Ishikawa (cell line): ENCODE data around the gene TOGARAM1.

Source experiments
- CEBPB ChIP-seq: IDR thresholded peaks from 2 replicates; pipeline ENCODE4 v1.6.1; 2012
- CREB1 ChIP-seq: IDR thresholded peaks from 2 replicates; pipeline ENCODE4 v1.6.1; 2012; ENCODE audit warnings: low read depth
- EGR1 ChIP-seq: IDR thresholded peaks from 2 replicates; pipeline ENCODE4 v1.6.1; 2012
- EP300 ChIP-seq: IDR thresholded peaks from 2 replicates; pipeline ENCODE4 v1.6.1; 2012; ENCODE audit warnings: borderline replicate concordance
- FOXM1 ChIP-seq: IDR thresholded peaks from 2 replicates; pipeline ENCODE4 v1.6.1; 2012; ENCODE audit warnings: low read depth, borderline replicate concordance
- MAX ChIP-seq: IDR thresholded peaks from 2 replicates; pipeline ENCODE4 v1.6.1; 2012
- NFIC ChIP-seq: IDR thresholded peaks from 2 replicates; pipeline ENCODE4 v1.6.1; 2012
- RAD21 ChIP-seq: IDR thresholded peaks from 2 replicates; pipeline ENCODE4 v1.6.1; 2012; ENCODE audit warnings: low read depth
- TAF1 ChIP-seq: IDR thresholded peaks from 2 replicates; pipeline ENCODE4 v1.6.1; 2012; ENCODE audit warnings: low read depth, mild to moderate bottlenecking
- TCF12 ChIP-seq: IDR thresholded peaks from 2 replicates; pipeline ENCODE4 v1.6.1; 2012; ENCODE audit warnings: low read depth
- TEAD4 ChIP-seq: IDR thresholded peaks from 2 replicates; pipeline ENCODE4 v1.6.1; 2012
- YY1 ChIP-seq: IDR thresholded peaks from 2 replicates; pipeline ENCODE4 v1.6.1; 2012; ENCODE audit warnings: low read depth
- ZBTB7A ChIP-seq: IDR thresholded peaks from 2 replicates; pipeline ENCODE4 v1.6.1; 2012; ENCODE audit warnings: low read depth
- TF ChIP-seq, protein P1 (sequence below): IDR thresholded peaks from 2 replicates; pipeline ENCODE4 v1.6.1; 2012; ENCODE audit warnings: low read depth, mild to moderate bottlenecking
- TF ChIP-seq, protein P2 (sequence below): IDR thresholded peaks from 2 replicates; pipeline ENCODE4 v1.6.1; 2012

TOGARAM1 gene

DNA sequence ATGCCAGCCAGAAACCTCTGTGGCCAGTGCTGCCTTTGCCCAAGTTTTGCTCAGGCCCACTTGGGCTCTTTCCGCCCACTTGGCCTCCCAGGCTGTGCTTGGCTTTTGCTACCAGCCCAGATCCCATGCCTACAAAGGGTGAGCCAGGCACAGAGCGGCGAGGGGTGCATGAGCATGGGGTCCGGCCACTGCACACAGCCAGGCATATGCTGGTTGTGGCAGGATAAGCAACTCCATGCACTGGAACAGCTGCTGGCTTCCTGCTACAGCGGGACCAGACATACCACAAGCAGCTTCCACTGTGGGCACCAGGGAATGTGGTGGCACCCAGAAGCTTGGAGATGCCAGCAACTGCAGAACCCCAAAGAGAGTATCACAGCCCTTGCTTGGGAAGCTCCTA is 76.3 kb downstream of the TOGARAM1 start:
- no peak for TF ChIP-seq TCF12
- no peak for TF ChIP-seq FOXM1
- no peak for TF ChIP-seq TAF1
- TF ChIP-seq YY1 = no peak
- no peak for TF ChIP-seq MAX
- TF ChIP-seq TEAD4 = no peak
- TF ChIP-seq, protein P1, sequence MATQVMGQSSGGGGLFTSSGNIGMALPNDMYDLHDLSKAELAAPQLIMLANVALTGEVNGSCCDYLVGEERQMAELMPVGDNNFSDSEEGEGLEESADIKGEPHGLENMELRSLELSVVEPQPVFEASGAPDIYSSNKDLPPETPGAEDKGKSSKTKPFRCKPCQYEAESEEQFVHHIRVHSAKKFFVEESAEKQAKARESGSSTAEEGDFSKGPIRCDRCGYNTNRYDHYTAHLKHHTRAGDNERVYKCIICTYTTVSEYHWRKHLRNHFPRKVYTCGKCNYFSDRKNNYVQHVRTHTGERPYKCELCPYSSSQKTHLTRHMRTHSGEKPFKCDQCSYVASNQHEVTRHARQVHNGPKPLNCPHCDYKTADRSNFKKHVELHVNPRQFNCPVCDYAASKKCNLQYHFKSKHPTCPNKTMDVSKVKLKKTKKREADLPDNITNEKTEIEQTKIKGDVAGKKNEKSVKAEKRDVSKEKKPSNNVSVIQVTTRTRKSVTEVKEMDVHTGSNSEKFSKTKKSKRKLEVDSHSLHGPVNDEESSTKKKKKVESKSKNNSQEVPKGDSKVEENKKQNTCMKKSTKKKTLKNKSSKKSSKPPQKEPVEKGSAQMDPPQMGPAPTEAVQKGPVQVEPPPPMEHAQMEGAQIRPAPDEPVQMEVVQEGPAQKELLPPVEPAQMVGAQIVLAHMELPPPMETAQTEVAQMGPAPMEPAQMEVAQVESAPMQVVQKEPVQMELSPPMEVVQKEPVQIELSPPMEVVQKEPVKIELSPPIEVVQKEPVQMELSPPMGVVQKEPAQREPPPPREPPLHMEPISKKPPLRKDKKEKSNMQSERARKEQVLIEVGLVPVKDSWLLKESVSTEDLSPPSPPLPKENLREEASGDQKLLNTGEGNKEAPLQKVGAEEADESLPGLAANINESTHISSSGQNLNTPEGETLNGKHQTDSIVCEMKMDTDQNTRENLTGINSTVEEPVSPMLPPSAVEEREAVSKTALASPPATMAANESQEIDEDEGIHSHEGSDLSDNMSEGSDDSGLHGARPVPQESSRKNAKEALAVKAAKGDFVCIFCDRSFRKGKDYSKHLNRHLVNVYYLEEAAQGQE = no peak

GRCh38 chr14:45038865-45039264 is 76.9 kb downstream of the TOGARAM1 start:
- TF ChIP-seq, protein P1 = no peak
- no peak for TF ChIP-seq YY1
- TF ChIP-seq TEAD4 = no peak
- TF ChIP-seq EGR1 = no peak
- no peak for TF ChIP-seq RAD21
- TF ChIP-seq ZBTB7A = no peak
- TF ChIP-seq NFIC = no peak
- TF ChIP-seq CREB1 = no peak
- no peak for TF ChIP-seq MAX
- TF ChIP-seq, protein P2, sequence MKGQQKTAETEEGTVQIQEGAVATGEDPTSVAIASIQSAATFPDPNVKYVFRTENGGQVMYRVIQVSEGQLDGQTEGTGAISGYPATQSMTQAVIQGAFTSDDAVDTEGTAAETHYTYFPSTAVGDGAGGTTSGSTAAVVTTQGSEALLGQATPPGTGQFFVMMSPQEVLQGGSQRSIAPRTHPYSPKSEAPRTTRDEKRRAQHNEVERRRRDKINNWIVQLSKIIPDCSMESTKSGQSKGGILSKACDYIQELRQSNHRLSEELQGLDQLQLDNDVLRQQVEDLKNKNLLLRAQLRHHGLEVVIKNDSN = no peak
- no peak for TF ChIP-seq TAF1
- no peak for TF ChIP-seq CEBPB
- no peak for TF ChIP-seq EP300
- no peak for TF ChIP-seq FOXM1
- no peak for TF ChIP-seq TCF12

GRCh38 chr14:45039390-45039789 is 77.4 kb downstream of the TOGARAM1 start:
- no peak for TF ChIP-seq TCF12
- no peak for TF ChIP-seq YY1
- TF ChIP-seq RAD21 = no peak

- TF ChIP-seq TAF1 (no peak), TCF12 (no peak), CEBPB (no peak), FOXM1 (no peak), NFIC (no peak), YY1 (no peak), CREB1 (no peak), TEAD4 (no peak), RAD21 (no peak)
- TF ChIP-seq, protein P2 = no peak
These were observed 79.7 kb downstream of the TOGARAM1 start for GRCh38 chr14:45041641-45042040.

DNA sequence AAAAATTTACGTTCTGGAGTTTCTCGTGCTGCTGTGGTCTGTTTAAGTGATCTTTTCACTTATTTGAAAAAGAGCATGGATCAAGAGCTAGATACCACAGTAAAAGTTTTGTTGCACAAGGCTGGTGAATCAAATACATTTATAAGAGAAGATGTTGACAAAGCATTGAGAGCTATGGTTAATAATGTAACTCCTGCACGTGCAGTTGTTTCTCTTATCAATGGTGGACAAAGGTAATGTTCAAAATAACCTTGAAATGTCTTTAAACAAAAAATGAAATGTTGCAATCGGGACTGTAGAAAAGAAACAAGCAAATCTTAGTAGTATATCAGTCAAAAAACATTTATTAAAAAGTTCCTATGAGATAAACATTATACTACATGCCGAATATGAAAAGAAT is 82.6 kb downstream of the TOGARAM1 start:
- TF ChIP-seq TAF1 = no peak
- no peak for TF ChIP-seq RAD21
- no peak for TF ChIP-seq ZBTB7A
- TF ChIP-seq MAX = no peak
- no peak for TF ChIP-seq TEAD4
- no peak for TF ChIP-seq CEBPB
- TF ChIP-seq CREB1 = no peak
- no peak for TF ChIP-seq NFIC
- TF ChIP-seq, protein P2 = no peak
- no peak for TF ChIP-seq EP300
- no peak for TF ChIP-seq TCF12
- TF ChIP-seq, protein P1 = no peak
- no peak for TF ChIP-seq EGR1
- TF ChIP-seq FOXM1 = no peak
- no peak for TF ChIP-seq YY1
